SK-N-SH treated with all-trans-retinoic acid at 6 μM for 48 hours (cell line): ENCODE results near the gene SH3D21.

ENCODE experiments used
- CREB5 ChIP-seq: fragments of 250-450 bp; sonication (Bioruptor Pico); IDR thresholded peaks from 2 replicates; pipeline ENCODE4 v1.5.1; 2020; ENCODE audit warnings: low read depth, mild to moderate bottlenecking, moderate library complexity
- CSDC2 ChIP-seq: fragments of 250-450 bp; sonication (Bioruptor Pico); IDR thresholded peaks from 2 replicates; pipeline ENCODE4 v1.5.0; 2020; ENCODE audit warnings: mild to moderate bottlenecking, moderate library complexity
- CSRNP3 ChIP-seq: fragments of 250-450 bp; sonication (Bioruptor Pico); IDR thresholded peaks from 2 replicates; pipeline ENCODE4 v1.5.1; 2021; ENCODE audit warnings: mild to moderate bottlenecking, moderate library complexity
- ESRRG ChIP-seq: fragments of 250-450 bp; sonication (Bioruptor Pico); IDR thresholded peaks from 2 replicates; pipeline ENCODE4 v1.6.1; 2021; ENCODE audit warnings: mild to moderate bottlenecking
- SNAI2 ChIP-seq: fragments of 250-450 bp; sonication (Bioruptor Pico); IDR thresholded peaks from 2 replicates; pipeline ENCODE4 v1.5.0; 2020; ENCODE audit warnings: mild to moderate bottlenecking, moderate library complexity

DNA sequence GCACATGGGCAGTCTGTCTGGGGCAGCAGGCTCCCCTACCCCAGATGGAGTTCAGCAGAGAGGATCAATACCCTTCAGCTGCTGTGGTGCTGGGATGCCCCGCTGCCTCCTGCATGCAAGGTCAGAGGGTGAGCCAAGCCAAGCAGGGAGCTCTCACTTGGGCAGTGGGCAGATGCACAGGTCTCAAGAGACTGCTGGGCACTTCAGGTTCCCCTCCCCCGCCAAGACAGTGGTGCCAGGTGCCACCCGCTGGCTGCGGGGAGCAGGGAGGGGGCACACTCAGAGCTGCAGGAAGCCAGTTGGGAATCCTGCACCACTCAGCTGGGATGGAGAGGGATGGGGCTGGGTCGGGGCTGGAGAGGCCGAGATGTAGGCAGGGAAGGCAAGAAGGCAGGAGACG, 33.0 kb downstream of the SH3D21 start:
- TF ChIP-seq CSDC2 (CRISPR knock-in tag) (no peak), SNAI2 (no peak), ESRRG (CRISPR knock-in tag) (no peak), CSRNP3 (CRISPR knock-in tag) (no peak), CREB5 (CRISPR knock-in tag) (no peak)
